ENCODE data around the gene RNF8.
"Not testable (repeated sequence)": the region's sequence is repeated elsewhere in the genome, so short reads cannot be mapped to it uniquely, and the experiment has no call there.

GRCh38 chr6:37401658-37402057 is 47.9 kb downstream of the RNF8 start:
- TF ChIP-seq EZH2 (IDR thresholded peaks at IDR 0.05; ENCODE audit: insufficient read depth, low read length); CTCF (IDR thresholded peaks at IDR 0.05; ENCODE audit: insufficient read depth, low read depth, low read length): not testable (repeated sequence)
